BJ (cell line): ENCODE results near the gene ARHGAP18. TPM values are rescaled to one million over a fixed set of nuclear protein-coding genes. Genes with fewer than 3 reads are reported as not detected.

Experiments
- CTCF ChIA-PET: fragments of 350-600 bp; formaldehyde crosslinking; extraction: SDS; loops from one replicate; lab custom pipeline; 2021; ENCODE audit warnings: antibody characterized with exemption, inconsistent platforms; lab: Yijun Ruan, JAX
- POLR2A ChIA-PET: fragments of 300-600 bp; sonication (Branson Sonifier 250); formaldehyde crosslinking; extraction: SDS; loops from one replicate; lab custom pipeline; 2021; ENCODE audit warnings: antibody characterized with exemption; lab: Charles Lee
- DNase-seq: peaks from one replicate; pipeline ENCODE4 v3.0.0-alpha.2; 2011; ENCODE audit warnings: low read depth
- H3K27me3 ChIP-seq: 2 replicates; pipeline ENCODE4 v1.6.0; 2011; ENCODE audit warnings: low read length; ENCODE audit not compliant: control insufficient read depth, insufficient read depth
- H3K36me3 ChIP-seq: 2 replicates; pipeline ENCODE4 v1.5.1; 2011; ENCODE audit warnings: low read length; ENCODE audit not compliant: control insufficient read depth, insufficient read depth
- H3K4me3 ChIP-seq: 2 replicates; pipeline ENCODE4 v1.5.1; 2011; ENCODE audit warnings: low read depth, mild to moderate bottlenecking, control low read depth, low read length
- polyA plus RNA-seq: library from polyadenylated mRNA; depleted of rRNA; stranded (reverse); fragments of >200 nt; gene quantifications from 2 replicates; pipeline ENCODE4 v1.2.3, GENCODE V29; 2011
- TF ChIP-seq, protein P1 (sequence below): IDR thresholded peaks from 2 replicates; pipeline ENCODE4 v1.5.1; 2011; ENCODE audit warnings: low read depth, mild to moderate bottlenecking, control low read depth, inconsistent platforms, low read length, moderate library complexity; ENCODE audit not compliant: insufficient read depth

The ARHGAP18 gene
- polyA plus RNA-seq, 1 experiment: 9.8 TPM

GRCh38 chr6:129684323-129684884 lies 25.6 kb downstream of the ARHGAP18 start:
- H3K36me3 ChIP-seq: no peaks in the 10 kb centered on the region
- TF ChIP-seq, protein P1, sequence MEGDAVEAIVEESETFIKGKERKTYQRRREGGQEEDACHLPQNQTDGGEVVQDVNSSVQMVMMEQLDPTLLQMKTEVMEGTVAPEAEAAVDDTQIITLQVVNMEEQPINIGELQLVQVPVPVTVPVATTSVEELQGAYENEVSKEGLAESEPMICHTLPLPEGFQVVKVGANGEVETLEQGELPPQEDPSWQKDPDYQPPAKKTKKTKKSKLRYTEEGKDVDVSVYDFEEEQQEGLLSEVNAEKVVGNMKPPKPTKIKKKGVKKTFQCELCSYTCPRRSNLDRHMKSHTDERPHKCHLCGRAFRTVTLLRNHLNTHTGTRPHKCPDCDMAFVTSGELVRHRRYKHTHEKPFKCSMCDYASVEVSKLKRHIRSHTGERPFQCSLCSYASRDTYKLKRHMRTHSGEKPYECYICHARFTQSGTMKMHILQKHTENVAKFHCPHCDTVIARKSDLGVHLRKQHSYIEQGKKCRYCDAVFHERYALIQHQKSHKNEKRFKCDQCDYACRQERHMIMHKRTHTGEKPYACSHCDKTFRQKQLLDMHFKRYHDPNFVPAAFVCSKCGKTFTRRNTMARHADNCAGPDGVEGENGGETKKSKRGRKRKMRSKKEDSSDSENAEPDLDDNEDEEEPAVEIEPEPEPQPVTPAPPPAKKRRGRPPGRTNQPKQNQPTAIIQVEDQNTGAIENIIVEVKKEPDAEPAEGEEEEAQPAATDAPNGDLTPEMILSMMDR: no peak
- DNase-seq: no peak
- H3K27me3 ChIP-seq: no peaks in the 10 kb centered on the region
- H3K4me3 ChIP-seq: no peak overlapping the region
- ChIA-PET CTCF (interaction anchor here (0.5 kb wide), 1 partner anchor 1419 kb away, joined by 3 read pairs; no protein-coding TSS in a partner anchor), POLR2A (interaction anchor here (0.7 to 1.0 kb wide), 2 partner anchors 17 to 61 kb away, joined by 3 to 4 read pairs; no protein-coding TSS in a partner anchor)

DNA sequence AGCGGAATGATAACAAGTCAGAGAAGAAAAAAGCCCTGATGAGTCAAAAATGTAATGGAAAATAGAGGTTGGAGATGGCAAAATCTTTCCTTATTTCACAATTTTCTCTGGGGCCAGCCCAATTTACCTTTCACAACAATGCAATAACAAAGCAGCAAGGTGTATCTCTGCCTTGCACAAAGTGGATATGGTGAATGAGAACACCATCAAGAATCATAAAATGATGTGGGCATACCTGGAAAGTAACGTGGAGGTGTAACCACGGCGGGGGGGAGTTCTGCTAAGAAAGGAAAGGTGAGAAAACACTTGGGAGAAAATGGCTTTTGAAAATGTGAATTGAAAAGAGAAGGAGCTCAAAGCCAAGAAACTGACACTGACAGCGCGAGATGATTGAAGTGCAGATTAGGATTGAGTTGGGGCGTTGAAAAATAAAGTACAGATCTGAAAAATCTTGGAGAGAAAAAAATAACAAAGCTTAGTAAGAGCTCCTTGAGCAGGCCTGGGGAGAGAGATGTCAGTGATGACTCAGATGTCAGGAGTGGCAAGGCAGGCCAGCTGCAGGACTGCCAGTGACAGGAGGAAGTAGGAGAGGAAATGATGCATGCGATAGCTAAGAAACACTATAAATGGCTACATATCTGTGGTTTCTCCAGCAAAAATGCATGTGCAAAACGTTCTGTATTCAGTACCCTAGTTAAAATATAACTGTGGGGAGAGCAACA lies 26.2 kb downstream of the ARHGAP18 start:
- ChIA-PET CTCF (interaction anchor here (0.5 kb wide), 1 partner anchor 1419 kb away, joined by 3 read pairs; no protein-coding TSS in a partner anchor), POLR2A (interaction anchor here (0.7 to 1.0 kb wide), 3 partner anchors 18 to 496 kb away, joined by 3 to 12 read pairs (median 4); no protein-coding TSS in a partner anchor)
- Histone ChIP-seq H3K27me3 (no peaks in the 10 kb centered on the region), H3K4me3 (no peak overlapping the region), H3K36me3 (no peaks in the 10 kb centered on the region)
- DNase-seq: peak; percentile 96
- TF ChIP-seq, protein P1: no peak

GRCh38 chr6:129681913-129682205 lies 28.1 kb downstream of the ARHGAP18 start:
- H3K36me3 ChIP-seq: no peaks in the 10 kb centered on the region
- H3K27me3 ChIP-seq: no peaks in the 10 kb centered on the region
- ChIA-PET POLR2A (no interaction called here), CTCF (interaction anchor here (1.9 kb wide), 1 partner anchor 84 kb away, joined by 5 read pairs; no protein-coding TSS in a partner anchor)
- TF ChIP-seq, protein P1: no peak
- no peak for DNase-seq
- no peak overlapping the region for H3K4me3 ChIP-seq

DNA sequence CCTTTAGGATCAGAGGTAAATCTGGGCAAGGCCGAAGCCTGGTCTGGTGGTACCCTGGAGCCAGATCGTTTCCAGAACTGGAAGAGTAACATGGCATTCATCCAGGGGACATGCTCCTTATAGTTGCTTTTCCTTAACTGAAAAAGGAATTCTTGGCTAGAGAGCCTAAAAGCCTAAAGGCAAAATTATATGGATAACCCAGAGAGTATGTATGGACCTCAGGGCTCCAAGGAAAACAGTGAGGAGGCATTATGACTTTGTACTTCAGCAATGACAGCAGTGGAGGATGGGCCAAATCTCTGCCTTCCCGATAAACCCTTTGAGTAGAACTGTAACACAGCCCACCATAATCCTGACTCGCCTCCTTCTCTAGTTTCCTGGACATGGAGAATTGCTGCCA lies 29.3 kb downstream of the ARHGAP18 start:
- Histone ChIP-seq H3K36me3 (no peaks in the 10 kb centered on the region), H3K27me3 (no peaks in the 10 kb centered on the region), H3K4me3 (no peak overlapping the region)
- POLR2A ChIA-PET: no interaction called here
- DNase-seq: no peak
- TF ChIP-seq, protein P1: no peak
- CTCF ChIA-PET: no interaction called here

DNA sequence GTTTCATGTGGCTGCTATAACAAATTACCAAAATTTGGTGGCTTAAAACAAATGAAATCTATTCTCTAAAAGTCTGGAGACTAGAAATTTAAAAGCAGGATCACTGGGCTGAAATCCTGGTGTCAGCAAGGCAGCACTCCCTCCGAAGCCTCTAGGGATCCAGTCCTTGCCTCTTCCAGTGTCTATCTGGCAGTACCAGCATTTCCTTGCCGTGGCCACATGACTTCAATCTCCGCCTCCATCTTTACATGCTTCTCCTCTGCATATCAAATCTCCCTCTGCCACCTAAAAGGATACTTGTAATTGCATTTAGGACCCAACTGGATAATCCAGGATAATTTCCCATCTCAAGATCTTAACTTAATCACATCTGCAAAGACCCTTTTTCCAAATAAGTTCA lies 30.2 kb downstream of the ARHGAP18 start:
- DNase-seq: no peak
- H3K27me3 ChIP-seq: no peaks in the 10 kb centered on the region
- POLR2A ChIA-PET: no interaction called here
- TF ChIP-seq, protein P1: no peak
- H3K4me3 ChIP-seq: no peak overlapping the region
- no peaks in the 10 kb centered on the region for H3K36me3 ChIP-seq
- CTCF ChIA-PET: interaction anchor here (0.8 kb wide), 1 partner anchor 241 kb away, joined by 3 read pairs; no protein-coding TSS in a partner anchor
